Limb (tissue), 2 donors: Measurements from ENCODE around the gene TDRD10.
"Not testable (repeated sequence)": the region's sequence is repeated elsewhere in the genome, so short reads cannot be mapped to it uniquely, and the experiment has no call there.

Experiments used
- DNase-seq, 2 donors: peaks; one replicate each; pipeline ENCODE4 v3.0.0-alpha.2; 2016; ENCODE audit errors: extremely low spot score in 2 of 2

TDRD10 gene

GRCh38 chr1:154479764-154480421 lies 22.1 kb upstream of the TDRD10 start:
- peak; percentile 80 to 81 for DNase-seq

GRCh38 chr1:154481053-154481452 lies 21.0 kb upstream of the TDRD10 start:
- DNase-seq = no peak

GRCh38 chr1:154483941-154484803 lies 17.8 kb upstream of the TDRD10 start:
- no peak for DNase-seq

GRCh38 chr1:154485106-154485505 lies 16.9 kb upstream of the TDRD10 start:
- DNase-seq = no peak

- no peak for DNase-seq
These were observed 16.0 kb upstream of the TDRD10 start for GRCh38 chr1:154485910-154486496.

- DNase-seq = not testable (repeated sequence)
These were observed 15.3 kb upstream of the TDRD10 start for GRCh38 chr1:154486756-154487155.

GRCh38 chr1:154488922-154489321 lies 13.1 kb upstream of the TDRD10 start:
- DNase-seq = no peak

GRCh38 chr1:154489695-154490274 lies 12.2 kb upstream of the TDRD10 start:
- DNase-seq = no peak

GRCh38 chr1:154490317-154490716 lies 11.7 kb upstream of the TDRD10 start:
- DNase-seq = no peak

- no peak for DNase-seq
These were observed 9.9 kb upstream of the TDRD10 start for GRCh38 chr1:154492115-154492514.

GRCh38 chr1:154493276-154493675 lies 8.7 kb upstream of the TDRD10 start:
- no peak for DNase-seq

- DNase-seq = no peak
These were observed 6.3 kb upstream of the TDRD10 start for GRCh38 chr1:154495496-154496273.

GRCh38 chr1:154496383-154496782 lies 5.6 kb upstream of the TDRD10 start:
- no peak for DNase-seq

GRCh38 chr1:154497026-154497806 lies 4.8 kb upstream of the TDRD10 start:
- DNase-seq = no peak

- DNase-seq = no peak
These were observed 2.6 kb upstream of the TDRD10 start for GRCh38 chr1:154499446-154499845.

GRCh38 chr1:154500533-154500932 lies 1.5 kb upstream of the TDRD10 start:
- DNase-seq = no peak

GRCh38 chr1:154501423-154502065 lies 475 bp upstream of the TDRD10 start:
- peak in 1 of 2 donors; percentile 40 for DNase-seq

- peak in 1 of 2 donors; percentile 44 for DNase-seq
These were observed 711 bp downstream of the TDRD10 start for GRCh38 chr1:154502744-154503115.

- no peak for DNase-seq
These were observed 1.9 kb downstream of the TDRD10 start for GRCh38 chr1:154503898-154504297.

GRCh38 chr1:154512760-154513159 lies 10.7 kb downstream of the TDRD10 start:
- no peak for DNase-seq
